GM18505 (cell line): ENCODE measurements around the gene ABCC5.

Source experiments
- ATAC-seq: cut with Tn5 transposase; IDR thresholded peaks from one replicate; pipeline ENCODE4 v1.9.1; 2021; ENCODE audit not compliant: unreplicated experiment
- POLR2A ChIP-seq: IDR thresholded peaks from 4 replicates; pipeline ENCODE4 v1.6.1; 2011; ENCODE audit warnings: borderline replicate concordance; ENCODE audit not compliant: insufficient read depth, insufficient read length; ENCODE audit errors: extremely low read depth

ABCC5 gene

DNA sequence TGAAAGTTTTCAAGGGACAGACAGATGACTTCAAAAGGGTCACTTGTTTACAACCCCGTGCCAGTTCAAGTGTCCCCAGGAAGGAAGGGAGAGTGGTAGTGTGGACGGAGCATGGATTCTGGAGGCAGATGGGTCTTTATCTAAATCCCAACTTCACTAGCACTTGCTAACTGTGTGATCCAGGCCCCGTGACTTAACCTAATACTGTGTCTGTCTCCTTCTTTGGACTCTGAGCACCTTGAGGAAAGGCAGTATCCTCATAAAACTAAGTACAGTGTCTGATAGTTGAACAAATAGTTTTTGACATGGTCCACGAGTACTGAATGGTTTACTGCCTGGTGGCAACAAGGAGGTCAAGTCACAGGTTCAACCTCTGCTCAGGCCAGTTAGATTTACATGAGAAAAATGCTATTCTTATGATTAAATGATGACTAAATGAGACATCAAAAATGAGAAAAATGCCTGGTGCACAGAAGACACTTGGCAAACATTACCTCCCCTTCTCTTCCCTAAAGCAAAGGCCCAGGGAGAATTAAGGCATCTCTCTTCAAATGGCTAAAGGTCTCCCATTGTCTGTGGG, 48.9 kb downstream of the ABCC5 start:
- TF ChIP-seq POLR2A, result no peak
- ATAC-seq, result no peak

GRCh38 chr3:183967693-183968092, 50.0 kb downstream of the ABCC5 start:
- no peak for ATAC-seq
- TF ChIP-seq POLR2A, result no peak

GRCh38 chr3:183966361-183966791, 51.3 kb downstream of the ABCC5 start:
- no peak for TF ChIP-seq POLR2A
- ATAC-seq, result no peak

GRCh38 chr3:183962807-183963206, 54.9 kb downstream of the ABCC5 start:
- no peak for TF ChIP-seq POLR2A
- ATAC-seq, result no peak

DNA sequence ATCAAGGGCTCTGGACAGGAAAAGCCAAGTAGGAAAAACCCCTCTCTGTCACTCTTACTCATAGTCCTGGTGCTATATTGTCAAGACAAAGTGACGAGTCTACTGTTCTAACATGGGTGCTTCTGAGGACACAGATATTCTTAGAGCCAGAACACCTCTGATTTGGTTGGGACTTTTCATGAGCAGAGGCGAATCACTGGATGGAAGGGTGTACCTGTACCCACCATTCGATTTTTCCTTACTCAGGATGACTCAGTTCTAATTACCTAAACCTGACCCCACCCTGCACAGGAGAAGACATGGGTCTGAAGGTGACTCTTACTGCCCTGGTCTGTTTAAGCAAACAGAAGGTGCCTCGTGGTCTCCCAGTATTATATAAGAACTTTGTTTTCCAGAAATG, 58.5 kb downstream of the ABCC5 start:
- no peak for TF ChIP-seq POLR2A
- no peak for ATAC-seq

DNA sequence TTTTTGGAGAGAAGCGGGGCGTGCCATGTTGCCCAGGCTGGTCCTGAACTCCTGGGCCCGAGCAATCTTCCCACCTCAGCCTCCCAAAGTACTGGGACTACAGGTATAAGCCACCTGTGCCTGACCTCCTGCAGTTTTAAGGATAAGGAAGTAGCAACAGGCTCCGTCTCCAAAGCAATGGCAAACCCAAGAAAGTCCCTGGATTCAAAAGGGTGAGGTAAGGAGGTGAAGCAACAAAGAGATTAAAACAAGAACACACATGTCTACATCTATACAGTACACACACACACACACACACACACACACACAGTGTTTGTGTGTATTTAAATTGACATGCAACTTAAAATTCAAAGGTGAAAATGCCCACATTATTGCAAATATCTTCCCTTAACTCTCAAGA, 58.9 kb downstream of the ABCC5 start:
- TF ChIP-seq POLR2A, result no peak
- ATAC-seq, result no peak

DNA sequence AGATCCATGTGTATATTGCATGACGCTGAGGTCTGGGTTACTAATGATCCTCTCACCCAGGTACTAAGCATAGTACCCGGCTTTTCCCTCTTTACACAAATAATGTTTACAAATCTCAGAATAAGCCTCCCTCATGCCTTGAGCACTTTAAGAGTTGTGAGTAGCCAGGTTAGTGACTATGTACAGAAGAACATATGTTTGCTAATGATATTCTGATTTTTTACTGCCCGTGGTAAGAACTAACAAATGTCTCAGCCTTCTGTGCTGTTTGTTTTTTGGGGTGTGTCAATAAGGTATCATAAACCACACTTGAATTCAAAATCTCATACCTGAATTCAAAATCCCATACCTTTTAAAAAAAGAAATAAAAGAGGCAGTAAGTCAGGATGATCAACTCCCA, 59.5 kb downstream of the ABCC5 start:
- no peak for ATAC-seq
- TF ChIP-seq POLR2A, result no peak

DNA sequence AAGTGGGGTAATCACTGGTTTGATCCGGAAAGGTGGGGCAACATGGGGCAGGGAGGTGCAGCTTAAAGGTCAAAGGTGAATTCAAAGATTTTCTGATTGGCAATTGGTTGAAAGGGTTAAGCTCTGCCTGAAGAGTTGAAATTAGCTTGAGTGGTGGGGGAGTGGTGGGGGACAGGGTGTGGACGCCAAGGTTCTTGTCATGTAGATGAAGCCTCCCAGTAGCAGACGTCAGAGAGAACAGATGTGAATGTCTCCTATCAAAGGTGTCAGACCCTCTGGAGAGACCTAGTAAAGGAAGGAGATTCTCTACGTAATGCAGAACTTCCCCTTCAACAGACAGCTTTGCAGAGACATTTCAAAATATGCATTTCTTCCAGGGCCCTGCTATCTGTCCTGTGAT, 62.8 kb downstream of the ABCC5 start:
- ATAC-seq, result no peak

DNA sequence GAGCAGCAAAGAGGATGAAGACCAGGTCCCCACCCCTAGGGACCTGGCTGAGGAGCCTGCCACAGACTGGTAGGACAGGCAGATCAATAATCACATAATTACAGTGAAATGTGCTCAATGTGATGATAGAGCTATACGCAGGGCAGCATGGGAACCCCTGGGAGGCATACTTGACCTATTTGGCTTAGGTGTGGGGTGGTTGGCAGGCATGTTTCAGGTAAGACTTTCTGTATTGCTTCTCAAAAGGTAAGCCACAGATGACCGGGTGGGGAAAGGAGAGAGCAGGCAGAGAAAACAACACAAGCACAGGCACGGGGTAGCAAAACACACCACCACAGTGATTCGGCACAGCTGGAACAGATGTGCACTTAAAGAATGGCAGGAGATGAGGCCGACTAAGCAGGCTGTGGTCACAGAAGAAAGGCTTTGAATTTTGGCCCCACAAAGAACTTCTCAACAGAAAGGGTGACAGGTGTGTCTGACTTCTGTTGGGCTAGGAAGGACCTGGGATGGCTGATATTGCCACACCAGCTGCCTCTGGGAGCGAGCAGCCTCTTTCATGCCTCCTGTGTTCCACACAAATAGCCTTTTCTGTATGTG, 64.1 kb downstream of the ABCC5 start:
- no peak for ATAC-seq
- no peak for TF ChIP-seq POLR2A

More for the DNA sequence above, 62.8 kb downstream of the ABCC5 start:
- TF ChIP-seq POLR2A, result no peak

- no peak for TF ChIP-seq POLR2A
Measured at GRCh38 chr3:183951459-183951858, 66.2 kb downstream of the ABCC5 start.

DNA sequence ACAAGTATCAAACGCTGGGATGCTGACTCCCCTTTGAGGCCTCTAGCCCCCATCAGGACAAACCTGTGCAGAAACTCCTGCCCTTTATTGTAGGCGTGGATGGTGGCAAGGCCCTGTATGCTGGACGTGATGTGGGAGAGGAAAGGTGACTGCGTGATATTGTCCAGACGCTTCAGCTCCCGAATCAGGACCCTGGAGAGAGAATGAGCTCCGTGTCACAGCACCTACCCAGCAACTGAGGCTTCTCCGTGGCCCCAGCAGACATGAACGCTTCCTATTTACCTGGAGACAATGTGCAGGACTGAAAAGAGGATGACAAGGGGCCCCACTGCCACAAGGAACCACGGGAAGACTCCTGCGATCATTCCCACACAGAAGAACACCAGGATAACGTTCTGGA, 68.0 kb downstream of the ABCC5 start:
- no peak for TF ChIP-seq POLR2A
- ATAC-seq, result no peak

More at GRCh38 chr3:183951459-183951858, 66.2 kb downstream of the ABCC5 start:
- ATAC-seq, result no peak

GRCh38 chr3:183946037-183946436, 71.6 kb downstream of the ABCC5 start:
- no peak for ATAC-seq
- no peak for TF ChIP-seq POLR2A

DNA sequence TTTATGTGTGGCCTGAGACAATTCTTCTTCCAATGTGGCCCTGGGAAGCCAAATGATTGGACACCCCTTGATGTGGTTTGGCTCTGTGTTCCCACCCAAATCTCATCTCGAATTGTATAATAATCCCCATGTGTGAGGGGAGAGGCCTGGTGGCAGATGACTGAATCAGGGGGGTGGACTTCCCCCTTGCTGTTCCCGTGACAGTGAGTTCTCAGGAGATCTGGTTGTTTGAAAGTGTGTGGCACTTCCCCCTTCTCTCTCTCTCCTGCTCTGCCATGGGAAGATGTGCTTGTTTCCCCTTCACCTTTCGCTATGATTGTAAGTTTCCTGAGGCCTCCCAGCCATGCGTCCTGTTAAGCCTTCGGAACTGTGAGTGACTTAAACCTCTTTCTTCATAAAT, 72.9 kb downstream of the ABCC5 start:
- TF ChIP-seq POLR2A, result no peak
- ATAC-seq, result no peak

- no peak for ATAC-seq
- TF ChIP-seq POLR2A, result no peak
Measured at GRCh38 chr3:183943739-183944138, 73.9 kb downstream of the ABCC5 start.
